ENCODE results near the gene SNAPC1.

GRCh38 chr14:61839507-61839906, 77.3 kb downstream of the SNAPC1 start:
- no peak for TF ChIP-seq CTCF (IDR thresholded peaks at IDR 0.05; ENCODE audit: insufficient read depth, low read length)
- no peak for TF ChIP-seq REST (IDR thresholded peaks at IDR 0.05; ENCODE audit: insufficient replicate concordance, low read depth)

All from HL-60 (cell line).